T-helper 2 cell treated with Interferon-gamma antibody and Interleukin-4, amounts not matched to agents 5 μg/mL and 100 μg/mL, for 36 hours (primary cell): Measurements from ENCODE around the gene ADAMTS6.

Experiments
- DNase-seq: peaks from one replicate; pipeline ENCODE4 v3.0.0; 2021; ENCODE audit warnings: low spot score
- H3K27ac Mint-ChIP-seq: one replicate; pipeline ENCODE4 v1.8.0; 2021; ENCODE audit warnings: mild to moderate bottlenecking, mixed read lengths
- H3K27me3 Mint-ChIP-seq: one replicate; pipeline ENCODE4 v1.8.0; 2021; ENCODE audit warnings: low read depth, mixed read lengths
- H3K36me3 Mint-ChIP-seq: one replicate; pipeline ENCODE4 v1.8.0; 2021; ENCODE audit warnings: low read depth, mixed read lengths
- H3K4me1 Mint-ChIP-seq: one replicate; pipeline ENCODE4 v1.8.0; 2021; ENCODE audit warnings: low read depth, mixed read lengths
- H3K4me3 Mint-ChIP-seq: one replicate; pipeline ENCODE4 v1.8.0; 2022; ENCODE audit warnings: mild to moderate bottlenecking, moderate library complexity, mixed read lengths
- H3K9me3 Mint-ChIP-seq: one replicate; pipeline ENCODE4 v1.8.0; 2021; ENCODE audit warnings: mixed read lengths

ADAMTS6 gene

GRCh38 chr5:65142511-65143011, 339.2 kb downstream of the ADAMTS6 start:
- no peak for DNase-seq
- Mint-ChIP-seq H3K36me3 (no peaks in the 10 kb centered on the region), H3K9me3 (no peaks in the 10 kb centered on the region), H3K27me3 (no peaks in the 10 kb centered on the region), H3K27ac (no peak overlapping the region), H3K4me3 (no peak overlapping the region), H3K4me1 (no peaks in the 10 kb centered on the region)

GRCh38 chr5:65142016-65142415, 339.7 kb downstream of the ADAMTS6 start:
- no peaks in the 10 kb centered on the region for H3K9me3 Mint-ChIP-seq
- no peak for DNase-seq
- no peak overlapping the region for H3K4me3 Mint-ChIP-seq
- no peaks in the 10 kb centered on the region for H3K4me1 Mint-ChIP-seq
- H3K36me3 Mint-ChIP-seq = no peaks in the 10 kb centered on the region
- no peaks in the 10 kb centered on the region for H3K27me3 Mint-ChIP-seq
- no peak overlapping the region for H3K27ac Mint-ChIP-seq

DNA sequence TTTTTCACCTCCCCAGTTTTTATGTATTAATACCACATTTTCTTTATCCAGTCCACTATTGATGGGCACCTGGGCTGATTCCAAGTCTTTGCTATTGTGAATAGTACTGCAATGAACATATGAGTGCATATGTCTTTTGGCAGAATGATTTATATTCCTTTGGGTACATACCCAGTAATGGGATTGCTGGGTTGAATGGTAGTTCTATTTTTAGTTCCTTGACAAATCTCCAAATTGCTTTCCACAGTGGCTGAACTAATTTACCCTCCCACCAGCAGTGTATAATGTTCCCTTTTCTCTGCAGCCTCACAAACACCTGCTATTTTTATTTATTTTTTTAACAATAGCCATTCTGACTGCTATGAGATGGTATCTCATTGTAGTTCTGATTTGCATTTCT, 340.2 kb downstream of the ADAMTS6 start:
- Mint-ChIP-seq H3K36me3 (no peaks in the 10 kb centered on the region), H3K4me3 (no peak overlapping the region), H3K9me3 (no peaks in the 10 kb centered on the region), H3K4me1 (no peaks in the 10 kb centered on the region), H3K27me3 (no peaks in the 10 kb centered on the region), H3K27ac (no peak overlapping the region)
- DNase-seq = no peak

DNA sequence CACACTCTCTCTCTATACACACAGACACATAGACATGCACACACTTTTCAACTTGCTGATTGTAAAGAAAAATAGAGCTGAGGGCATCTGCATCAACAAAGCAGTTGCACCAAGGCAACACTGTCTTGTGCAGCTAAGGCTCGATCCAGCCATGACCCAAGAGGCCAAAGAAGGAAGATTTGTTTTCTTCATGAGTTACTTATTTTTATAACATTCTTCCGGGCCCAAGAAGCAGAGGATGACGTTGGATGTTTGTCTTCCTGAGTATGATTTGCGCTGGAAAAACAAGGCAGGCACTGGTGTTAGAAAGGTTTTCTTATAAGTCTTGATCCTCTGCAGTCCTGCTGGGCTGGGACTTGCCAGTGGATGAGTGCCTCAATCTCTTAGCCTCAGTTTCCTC, 344.1 kb downstream of the ADAMTS6 start:
- Mint-ChIP-seq H3K36me3 (no peaks in the 10 kb centered on the region), H3K9me3 (no peaks in the 10 kb centered on the region), H3K27ac (no peak overlapping the region), H3K4me3 (no peak overlapping the region), H3K4me1 (no peaks in the 10 kb centered on the region), H3K27me3 (peaks cover 2% of the 10 kb centered on the region)
- no peak for DNase-seq

- DNase-seq = no peak
- H3K27me3 Mint-ChIP-seq = peaks cover 2% of the 10 kb centered on the region
- H3K36me3 Mint-ChIP-seq = no peaks in the 10 kb centered on the region
- no peaks in the 10 kb centered on the region for H3K9me3 Mint-ChIP-seq
- no peak overlapping the region for H3K4me3 Mint-ChIP-seq
- no peaks in the 10 kb centered on the region for H3K4me1 Mint-ChIP-seq
- H3K27ac Mint-ChIP-seq = no peak overlapping the region
These were observed 348.1 kb downstream of the ADAMTS6 start for GRCh38 chr5:65133477-65134110.

- no peaks in the 10 kb centered on the region for H3K4me1 Mint-ChIP-seq
- H3K9me3 Mint-ChIP-seq = no peaks in the 10 kb centered on the region
- H3K4me3 Mint-ChIP-seq = no peak overlapping the region
These were observed 349.3 kb downstream of the ADAMTS6 start for GRCh38 chr5:65132386-65132785.

DNA sequence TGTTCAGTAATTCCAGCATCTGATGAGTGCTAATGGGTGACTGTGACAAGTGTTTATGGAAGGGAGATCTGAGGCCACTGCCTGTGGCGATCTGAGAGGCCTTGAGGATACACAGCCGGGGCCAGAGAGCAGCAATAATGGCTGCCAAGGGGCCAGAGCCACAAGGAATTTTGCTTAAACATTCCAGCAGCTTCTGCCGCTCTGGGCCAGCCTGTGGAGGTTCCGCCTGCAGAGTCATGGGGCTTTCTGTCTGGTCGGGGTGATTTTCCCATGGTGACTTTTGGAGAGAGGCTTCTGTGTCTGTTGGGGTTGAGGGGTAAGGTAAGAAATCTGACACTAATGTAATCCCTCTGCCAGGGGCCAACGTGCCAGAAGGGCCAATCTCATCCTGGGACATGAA, 353.5 kb downstream of the ADAMTS6 start:
- Mint-ChIP-seq H3K27me3 (no peaks in the 10 kb centered on the region), H3K36me3 (no peaks in the 10 kb centered on the region), H3K27ac (no peak overlapping the region), H3K4me3 (no peak overlapping the region), H3K9me3 (no peaks in the 10 kb centered on the region), H3K4me1 (no peaks in the 10 kb centered on the region)
- DNase-seq = no peak

More at GRCh38 chr5:65132386-65132785, 349.3 kb downstream of the ADAMTS6 start:
- Mint-ChIP-seq H3K27ac (no peak overlapping the region), H3K27me3 (peaks cover 2% of the 10 kb centered on the region), H3K36me3 (no peaks in the 10 kb centered on the region)
- no peak for DNase-seq

DNA sequence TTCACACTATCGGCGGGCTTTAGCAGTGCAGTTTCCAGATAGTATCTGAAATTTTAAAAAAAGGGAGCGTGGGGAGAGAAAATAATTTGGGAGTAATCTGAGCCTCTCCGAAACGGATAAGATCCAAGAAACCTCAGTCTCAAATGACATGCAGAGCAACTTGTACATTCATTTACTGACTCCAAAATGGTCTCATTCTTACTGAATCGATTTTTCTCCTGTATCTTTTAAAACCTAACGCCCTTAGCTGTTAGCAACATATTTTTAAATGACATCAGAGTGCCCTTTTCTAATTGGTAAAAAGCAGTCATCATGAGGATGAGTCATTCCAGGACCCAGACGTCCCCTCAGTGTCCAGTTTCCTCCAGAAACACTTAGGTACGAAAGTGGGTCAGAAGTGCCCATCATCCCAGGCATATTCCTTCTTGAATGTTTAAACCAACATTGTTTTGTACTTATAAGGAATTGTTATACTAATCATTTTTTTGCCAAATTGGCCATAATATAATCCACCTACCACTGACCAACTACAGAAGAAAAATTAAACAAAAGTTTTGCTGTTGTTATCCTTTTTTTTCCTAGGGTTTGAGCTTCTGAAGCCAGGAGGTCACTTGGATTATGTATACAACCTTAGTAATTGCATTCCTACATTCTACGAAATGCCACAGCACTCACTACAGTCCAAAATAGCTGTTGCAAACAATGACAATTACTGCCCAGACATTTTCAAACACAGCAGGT, 354.4 kb downstream of the ADAMTS6 start:
- no peaks in the 10 kb centered on the region for H3K36me3 Mint-ChIP-seq
- H3K27me3 Mint-ChIP-seq = no peaks in the 10 kb centered on the region
- no peak for DNase-seq
- no peak overlapping the region for H3K4me3 Mint-ChIP-seq
- no peaks in the 10 kb centered on the region for H3K4me1 Mint-ChIP-seq
- H3K9me3 Mint-ChIP-seq = no peaks in the 10 kb centered on the region
- no peak overlapping the region for H3K27ac Mint-ChIP-seq

DNA sequence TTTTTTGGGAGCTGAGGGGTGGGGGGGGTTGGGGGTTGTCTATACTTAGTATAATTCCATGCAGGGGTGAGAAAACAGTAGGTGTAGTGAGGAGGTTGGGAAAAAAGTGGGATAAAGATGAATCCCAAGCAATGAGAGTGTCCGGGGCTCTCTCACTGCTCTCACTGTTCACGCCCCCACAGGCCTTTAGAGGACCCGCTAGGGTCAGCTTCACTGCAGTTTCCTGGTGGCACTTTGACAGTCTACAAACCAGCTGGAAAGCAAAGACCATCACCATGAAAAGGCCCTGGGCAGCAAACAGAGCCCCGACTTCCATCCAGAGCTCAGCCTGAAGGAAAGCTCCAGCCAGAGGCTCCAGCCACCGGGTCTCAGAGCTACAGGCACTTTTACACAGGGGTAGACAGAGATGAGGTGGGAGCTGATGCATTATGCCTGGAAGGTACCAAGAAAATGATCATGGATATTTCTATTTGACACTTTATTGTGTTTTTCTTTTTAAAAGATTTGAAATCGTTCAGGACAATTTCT, 355.1 kb downstream of the ADAMTS6 start:
- no peaks in the 10 kb centered on the region for H3K36me3 Mint-ChIP-seq
- no peaks in the 10 kb centered on the region for H3K9me3 Mint-ChIP-seq
- H3K27me3 Mint-ChIP-seq = no peaks in the 10 kb centered on the region
- no peak for DNase-seq
- H3K4me1 Mint-ChIP-seq = no peaks in the 10 kb centered on the region
- H3K27ac Mint-ChIP-seq = no peak overlapping the region
- H3K4me3 Mint-ChIP-seq = no peak overlapping the region

DNA sequence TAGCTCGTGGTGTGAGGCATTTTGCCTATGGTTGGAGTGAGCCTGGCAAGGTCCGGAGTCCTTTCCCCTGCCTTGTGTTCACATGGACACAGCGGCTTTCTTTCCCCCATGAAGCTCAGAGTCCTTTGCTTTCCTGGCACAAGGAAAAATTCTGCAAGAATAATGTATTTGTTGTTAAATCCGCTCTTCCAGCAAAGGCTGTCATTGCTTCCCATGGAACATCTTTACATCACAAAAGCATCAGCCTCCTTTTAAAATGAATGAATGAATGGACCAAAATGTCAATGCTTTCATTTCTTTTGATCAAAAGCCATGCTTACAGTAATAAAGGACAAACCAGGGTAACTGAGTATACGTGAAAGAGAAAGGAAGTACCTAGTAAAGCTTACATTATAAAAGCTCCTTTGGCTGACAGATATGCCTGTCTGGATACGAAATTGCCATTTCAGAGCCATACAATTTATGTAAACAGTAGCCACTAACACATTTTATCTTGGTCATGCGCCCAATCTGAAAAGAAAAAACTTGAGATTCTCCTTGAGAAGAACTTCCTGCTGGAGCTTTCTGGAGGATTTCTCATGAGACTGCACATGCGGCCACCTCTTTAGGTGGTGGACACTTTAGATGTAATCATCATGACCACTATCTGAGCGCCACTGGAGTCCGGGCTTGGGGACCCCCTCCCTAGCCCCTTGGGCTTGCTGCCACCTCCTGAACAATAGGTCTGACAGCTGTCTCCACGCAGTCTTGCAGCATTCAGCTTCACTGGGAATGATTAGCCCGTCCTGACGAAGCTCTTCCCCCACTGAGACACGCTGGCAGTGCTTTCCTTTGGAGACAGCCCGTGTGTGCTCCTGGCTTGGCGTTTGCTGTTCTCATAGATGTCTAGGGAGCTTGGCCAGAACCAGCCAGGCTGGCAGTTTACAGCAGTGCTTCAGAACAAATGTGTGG, 355.9 kb downstream of the ADAMTS6 start:
- Mint-ChIP-seq H3K4me1 (no peaks in the 10 kb centered on the region), H3K27ac (no peak overlapping the region), H3K4me3 (no peak overlapping the region), H3K36me3 (no peaks in the 10 kb centered on the region), H3K27me3 (no peaks in the 10 kb centered on the region), H3K9me3 (no peaks in the 10 kb centered on the region)
- no peak for DNase-seq

GRCh38 chr5:65121880-65122436, 359.8 kb downstream of the ADAMTS6 start:
- Mint-ChIP-seq H3K9me3 (peaks cover 10% of the 10 kb centered on the region), H3K27me3 (no peaks in the 10 kb centered on the region), H3K4me3 (no peak overlapping the region), H3K4me1 (no peaks in the 10 kb centered on the region), H3K36me3 (no peaks in the 10 kb centered on the region), H3K27ac (no peak overlapping the region)
- no peak for DNase-seq

DNA sequence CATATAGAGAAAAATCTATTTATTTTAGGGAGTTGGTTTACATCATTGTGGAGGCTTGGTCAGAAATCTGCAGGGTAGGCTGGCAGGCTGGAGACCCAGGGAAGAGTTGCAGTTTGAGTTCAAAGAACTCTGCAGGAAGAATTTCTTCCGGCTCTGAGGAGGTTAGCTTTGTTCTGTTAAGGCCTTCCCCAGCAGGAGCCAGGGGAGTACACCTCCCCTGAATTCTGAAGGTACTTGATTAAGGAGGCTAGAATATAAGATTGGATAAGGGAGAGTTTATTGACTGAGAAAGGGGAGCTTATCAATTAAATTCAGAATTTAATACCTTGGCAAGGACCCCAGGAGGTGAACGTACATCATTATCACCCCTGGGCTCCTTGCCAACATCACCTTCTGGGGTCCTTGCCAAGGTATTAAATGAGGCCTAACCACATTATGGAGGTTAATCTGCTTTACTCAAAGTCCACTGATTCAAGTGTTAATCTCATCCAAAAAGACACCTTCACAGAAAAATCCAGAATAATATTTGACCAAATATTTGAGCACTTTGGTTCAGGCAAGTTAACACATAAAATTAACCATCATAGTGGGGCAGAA, 361.3 kb downstream of the ADAMTS6 start:
- Mint-ChIP-seq H3K36me3 (no peaks in the 10 kb centered on the region), H3K9me3 (peaks cover 11% of the 10 kb centered on the region), H3K4me3 (no peak overlapping the region), H3K27ac (no peak overlapping the region), H3K27me3 (no peaks in the 10 kb centered on the region), H3K4me1 (no peaks in the 10 kb centered on the region)
- no peak for DNase-seq

DNA sequence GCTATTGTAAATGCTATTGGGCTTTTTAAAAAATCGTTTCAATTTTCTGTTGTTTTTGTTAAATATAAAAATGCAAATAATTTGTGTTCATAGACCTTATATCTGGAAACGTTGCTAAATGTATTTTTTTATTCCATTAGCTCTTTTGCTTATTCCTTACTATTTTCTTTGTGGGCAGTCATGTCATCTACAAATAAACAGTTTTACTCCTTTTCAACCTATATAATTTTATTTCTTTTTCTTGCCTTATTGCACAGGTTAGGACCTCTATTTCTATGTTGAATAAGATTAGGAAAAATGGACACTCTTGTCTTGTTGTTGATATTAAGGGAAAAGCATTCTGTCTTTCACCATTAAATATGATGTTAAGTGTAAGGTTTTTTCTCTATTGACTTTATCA, 364.2 kb downstream of the ADAMTS6 start:
- DNase-seq = no peak
- H3K4me3 Mint-ChIP-seq = no peak overlapping the region
- no peaks in the 10 kb centered on the region for H3K36me3 Mint-ChIP-seq
- no peaks in the 10 kb centered on the region for H3K4me1 Mint-ChIP-seq
- H3K27ac Mint-ChIP-seq = no peak overlapping the region
- H3K9me3 Mint-ChIP-seq = peaks cover 11% of the 10 kb centered on the region
- H3K27me3 Mint-ChIP-seq = no peaks in the 10 kb centered on the region
